ENCODE data around the gene RNF220. TPM values are rescaled to one million over a fixed set of nuclear protein-coding genes. Genes with fewer than 3 reads are reported as not detected.

Gene RNF220
- total RNA-seq, 6 experiments from 2014 or later: 19.2 to 57.9 (median 23.0) TPM

- DNase-seq: peak in 1 of 3 donors; percentile 17
- WGBS (ENCODE audit: insufficient coverage, low coverage, low lambda C conversion rate, missing lambda C conversion rate): 88% methylated on average over 11 of the region's 13 CpGs
- H3K9me3 ChIP-seq: no peaks in the 10 kb centered on the region
- TF ChIP-seq CTCF (IDR thresholded peaks at IDR 0.05) (no peak), POLR2A (IDR thresholded peaks at IDR 0.05) (no peak)
- peaks cover 0 to 24% (median 12%) of the 10 kb centered on the region in 4 donors for H3K4me1 ChIP-seq
- no peak for ATAC-seq
- no peak overlapping the region for H3K4me3 ChIP-seq
- H3K27ac ChIP-seq: no peak overlapping the region
- intact Hi-C loops (cut with DNase I): no loop called here
- H3K27me3 ChIP-seq: no peaks in the 10 kb centered on the region
- H3K36me3 ChIP-seq: peaks cover 0 to 38% (median 15%) of the 10 kb centered on the region in 4 donors
Observed at GRCh38 chr1:44648529-44649250, 243.6 kb downstream of the RNF220 start.

DNA sequence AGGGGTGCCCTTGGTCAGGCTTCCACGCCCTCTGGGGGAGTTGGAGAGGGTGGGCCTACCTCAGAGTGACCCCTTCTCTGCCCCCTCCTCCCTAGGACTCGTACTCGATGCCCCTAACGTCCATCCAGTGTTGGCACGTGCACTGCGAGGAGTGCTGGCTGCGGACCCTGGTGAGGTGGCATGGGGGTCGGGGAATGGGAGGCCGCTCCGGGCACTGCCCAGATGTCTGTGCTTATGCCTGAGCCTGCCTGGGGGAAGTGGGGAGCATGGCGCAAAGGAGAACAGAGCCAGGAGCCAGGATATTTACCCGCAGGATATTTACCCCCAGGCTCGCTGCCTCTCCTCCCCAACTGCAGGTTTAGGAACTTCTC lies 244.7 kb downstream of the RNF220 start:
- no peaks in the 10 kb centered on the region for H3K27me3 ChIP-seq
- no peak overlapping the region for H3K4me3 ChIP-seq
- TF ChIP-seq POLR2A (IDR thresholded peaks at IDR 0.05) (no peak), CTCF (IDR thresholded peaks at IDR 0.05) (no peak)
- 73% methylated on average over 5 of the region's 13 CpGs for WGBS (ENCODE audit: insufficient coverage, low coverage, low lambda C conversion rate, missing lambda C conversion rate)
- intact Hi-C loops (cut with DNase I): loop anchor here (5.0 kb wide), 1 partner anchor 37 kb away; no protein-coding TSS in a partner anchor
- peaks cover 0 to 38% (median 18%) of the 10 kb centered on the region in 4 donors for H3K36me3 ChIP-seq
- no peaks in the 10 kb centered on the region for H3K9me3 ChIP-seq
- no peak overlapping the region for H3K27ac ChIP-seq
- DNase-seq (peak in 1 of 3 donors; percentile 40), ATAC-seq (no peak)
- peaks cover 0 to 15% (median 6%) of the 10 kb centered on the region in 4 donors for H3K4me1 ChIP-seq

- Histone ChIP-seq H3K36me3 (peaks cover 0 to 35% (median 21%) of the 10 kb centered on the region in 4 donors), H3K4me1 (peaks cover 0 to 9% (median 4%) of the 10 kb centered on the region in 4 donors), H3K9me3 (no peaks in the 10 kb centered on the region), H3K4me3 (no peak overlapping the region), H3K27ac (no peak overlapping the region), H3K27me3 (no peaks in the 10 kb centered on the region)
- intact Hi-C loops (cut with DNase I): loop anchor here (5.0 kb wide), 1 partner anchor 38 kb away; no protein-coding TSS in a partner anchor
- TF ChIP-seq CTCF (IDR thresholded peaks at IDR 0.05) (no peak), POLR2A (IDR thresholded peaks at IDR 0.05) (no peak)
- DNase-seq (peak; percentile 56 to 85 (median 61)), ATAC-seq (peak; percentile 13 to 38 (median 27))
- WGBS (ENCODE audit: insufficient coverage, low coverage, low lambda C conversion rate, missing lambda C conversion rate): 43% methylated on average over 8 of the region's 23 CpGs
Observed at GRCh38 chr1:44650159-44650831, 245.2 kb downstream of the RNF220 start.

- DNase-seq (peak in 1 of 3 donors; percentile 10), ATAC-seq (no peak)
- H3K4me3 ChIP-seq: no peak overlapping the region
- H3K4me1 ChIP-seq: peaks cover 0 to 4% (median under 1%) of the 10 kb centered on the region in 4 donors
- H3K27ac ChIP-seq: no peak overlapping the region
- peaks cover 0 to 33% (median 20%) of the 10 kb centered on the region in 4 donors for H3K36me3 ChIP-seq
- H3K27me3 ChIP-seq: no peaks in the 10 kb centered on the region
- 69% methylated on average over 8 of the region's 8 CpGs for WGBS (ENCODE audit: insufficient coverage, low coverage, low lambda C conversion rate, missing lambda C conversion rate)
- TF ChIP-seq POLR2A (IDR thresholded peaks at IDR 0.05) (no peak), CTCF (IDR thresholded peaks at IDR 0.05) (no peak)
- H3K9me3 ChIP-seq: no peaks in the 10 kb centered on the region
- intact Hi-C loops (cut with DNase I): loop anchor here (5.0 kb wide), 1 partner anchor 39 kb away; no protein-coding TSS in a partner anchor
Observed at GRCh38 chr1:44651069-44651468, 246.0 kb downstream of the RNF220 start.
